HepG2 (cell line): Measurements from ENCODE around the gene ZNF32. TPM values are rescaled to one million over a fixed set of nuclear protein-coding genes. Genes with fewer than 3 reads are reported as not detected.

Source experiments
- ATAC-seq: fragments of 200-7000 bp; cut with Tn5 transposase; 3 replicates; pipeline ENCODE4 v1.9.1; 2020; ENCODE audit warnings: mild to moderate bottlenecking, moderate library complexity
- BruUV-seq: library from RNA; stranded (reverse); fragments of 400-500 nt; replicated peaks from 2 replicates; lab custom pipeline; 2021; lab: Mats Ljungman, UMichigan
- CTCF ChIA-PET: fragments of 300-600 bp; formaldehyde crosslinking; extraction: SDS; loops from one replicate; lab custom pipeline; 2021; ENCODE audit warnings: low total read pairs, inconsistent platforms, low intra/inter-chr PET ratio; lab: Yijun Ruan, JAX
- POLR2A ChIA-PET: fragments of 350-600 bp; sonication (Branson Sonifier 250); formaldehyde crosslinking; loops from one replicate; lab custom pipeline; 2020; ENCODE audit warnings: antibody characterized with exemption, inconsistent platforms; lab: Yijun Ruan, JAX
- DNase-seq: peaks from one replicate; pipeline ENCODE4 v3.0.0-alpha.2; 2015; ENCODE audit warnings: low spot score
- FAIRE-seq: peaks from 3 replicates; lab custom pipeline; 2011; peaks lifted over from hg19 to GRCh38; lab: Jason Lieb, UNC
- H2AFZ ChIP-seq: one replicate; pipeline ENCODE4 v1.6.1; 2011; ENCODE audit warnings: low read length, inconsistent platforms
- H3K27ac ChIP-seq: fragments of 300-600 bp; 3 replicates; pipeline ENCODE4 v1.8.0; 2011; ENCODE audit warnings: mixed run types, mild to moderate bottlenecking, mixed read lengths, low read length, inconsistent platforms; ENCODE audit not compliant: insufficient read depth; ENCODE audit errors: extremely low read length
- H3K27me3 ChIP-seq, 2 experiments: fragments of 200-600 bp in 1 of 2; 2 replicates in 1 of 2; 3 replicates in 1 of 2; pipeline versions ENCODE4 v1.6.0 to v1.8.0; 2011; ENCODE audit warnings: low read length in 2 of 2, mild to moderate bottlenecking in 2 of 2, moderate library complexity in 2 of 2, inconsistent platforms in 1 of 2; ENCODE audit not compliant: insufficient read depth in 2 of 2, control insufficient read depth in 1 of 2
- H3K36me3 ChIP-seq, 2 experiments: fragments of 200-600 bp in 1 of 2; replicated peaks in 1 of 2; 2 replicates in 1 of 2; 3 replicates in 1 of 2; pipeline versions ENCODE4 v1.5.1 to v1.8.0; 2011; ENCODE audit warnings: low read length in 2 of 2, inconsistent platforms in 1 of 2; ENCODE audit not compliant: insufficient read depth in 2 of 2, control insufficient read depth in 1 of 2
- H3K4me1 ChIP-seq: 2 replicates; pipeline ENCODE4 v1.5.1; 2012; ENCODE audit warnings: low read length, inconsistent platforms; ENCODE audit not compliant: insufficient read depth
- H3K4me2 ChIP-seq: 2 replicates; pipeline ENCODE4 v1.6.0; 2011; ENCODE audit warnings: low read depth, low read length, inconsistent platforms
- H3K4me3 ChIP-seq, 3 experiments: fragments of 200-600 bp in 1 of 3; sonication (generic), shearing (Covaris generic) in 1 of 3; replicated peaks in 1 of 3; 2 replicates each; pipeline ENCODE4 v1.5.1; 2011 to 2016; ENCODE audit warnings: low read length in 3 of 3, inconsistent platforms in 2 of 3, low read depth in 2 of 3, mild to moderate bottlenecking in 2 of 3, control low read depth in 1 of 3, mixed read lengths in 1 of 3; ENCODE audit not compliant: insufficient read depth in 1 of 3
- H3K79me2 ChIP-seq: one replicate; pipeline ENCODE4 v1.6.1; 2011; ENCODE audit warnings: low read length, inconsistent platforms; ENCODE audit not compliant: insufficient read depth
- H3K9ac ChIP-seq: 2 replicates; pipeline ENCODE4 v1.6.0; 2011; ENCODE audit warnings: mild to moderate bottlenecking, low read depth, low read length, inconsistent platforms; ENCODE audit not compliant: insufficient read depth
- H3K9me3 ChIP-seq: 2 replicates; pipeline ENCODE4 v1.5.1; 2012; ENCODE audit warnings: mild to moderate bottlenecking, low read length
- H4K20me1 ChIP-seq: 2 replicates; pipeline ENCODE4 v1.6.0; 2011; ENCODE audit warnings: inconsistent platforms, mild to moderate bottlenecking, low read length, moderate library complexity; ENCODE audit not compliant: insufficient read depth
- ARID3A ChIP-seq: IDR thresholded peaks from 2 replicates; pipeline ENCODE4 v1.6.1; 2012; ENCODE audit warnings: low read depth, low read length, improper control_type of control experiment
- IRF1 ChIP-seq: sonication (generic); formaldehyde crosslinking; IDR thresholded peaks from 2 replicates; pipeline ENCODE4 v1.4.0; 2020; ENCODE audit warnings: low read depth, mild to moderate bottlenecking, missing genetic modification reagents
- IRF2 ChIP-seq: IDR thresholded peaks from 2 replicates; pipeline ENCODE4 v1.6.1; 2018; ENCODE audit warnings: missing genetic modification reagents, missing compliant biosample characterization
- NFE2L2 ChIP-seq: fragments of 150-350 bp; IDR thresholded peaks from 2 replicates; pipeline ENCODE4 v1.6.1; 2014; ENCODE audit warnings: low read length
- ZNF136 ChIP-seq: sonication (generic); formaldehyde crosslinking; IDR thresholded peaks from 2 replicates; pipeline ENCODE4 v1.8.1; 2022; ENCODE audit warnings: low read depth, mild to moderate bottlenecking, moderate library complexity, missing genetic modification reagents
- ZNF282 ChIP-seq: fragments of 450-650 bp; IDR thresholded peaks from 2 replicates; pipeline ENCODE4 v1.6.1; 2018; ENCODE audit not compliant: partially characterized antibody
- ZNF317 ChIP-seq: sonication (generic); formaldehyde crosslinking; IDR thresholded peaks from 2 replicates; pipeline ENCODE4 v1.5.0; 2020; ENCODE audit warnings: mild to moderate bottlenecking, missing genetic modification reagents
- WGBS: methylation state at CpG from one replicate; pipeline ENCODE4 v1.1.6; 2017; ENCODE audit warnings: low lambda C conversion rate; 5-methylcytosine and 5-hydroxymethylcytosine counted together
- in situ Hi-C: cut with HindIII; loops from 2 replicates; pipeline ENCODE4 v1.10.0; 2017; ENCODE audit warnings: low pct_unique_long_range_greater_than_20kb; ENCODE audit not compliant: extremely low pct_ligation_motif_present
- intact Hi-C: fragments of 100-400 bp; cut with micrococcal nuclease; formaldehyde crosslinking; loops from one replicate; pipeline ENCODE4 v1.10.0; 2022; ENCODE audit not compliant: unreplicated experiment
- polyA plus RNA-seq, 8 experiments: library from polyadenylated mRNA; depleted of rRNA in 3 of 8; stranded (reverse) in 7 of 8; unstranded in 1 of 8; fragments of >200 nt; fragmentation: Illumina TruSeq in 4 of 8; extraction: Trizol in 4 of 8; gene quantifications; 2 replicates each; pipeline versions ENCODE4 v1.2.1 to v1.2.3, GENCODE V29; 2011 to 2016; ENCODE audit warnings: low read depth in 4 of 8, missing spikeins in 1 of 8, mixed read lengths in 1 of 8; ENCODE audit not compliant: insufficient read depth in 1 of 8
- total RNA-seq, 5 experiments: library from RNA; depleted of rRNA; stranded (reverse); fragments of >200 nt; fragmentation: Illumina TruSeq; extraction: Trizol; gene quantifications; 2 replicates each; pipeline ENCODE4 v1.2.3, GENCODE V29; 2016; ENCODE audit warnings: low read depth in 1 of 5

ZNF32 gene
- total and polyA plus RNA-seq, 2 of the 13 experiments (the other 11 are each of a cell fraction or from before 2014, with no cell fraction given), result 12.5 to 16.9 TPM

GRCh38 chr10:43627942-43628341, 20.7 kb downstream of the ZNF32 start:
- no peak overlapping the region for H3K4me3 ChIP-seq
- H3K27me3 ChIP-seq, result no peaks in the 10 kb centered on the region
- no peaks in the 10 kb centered on the region for H4K20me1 ChIP-seq
- ChIA-PET CTCF (no interaction called here), POLR2A (no interaction called here)
- BruUV-seq, result no TSS peak
- no peak for ATAC-seq
- intact Hi-C loops, result no loop called here
- in situ Hi-C loops, result no loop called here
- no peaks in the 10 kb centered on the region for H3K4me1 ChIP-seq
- no peak for FAIRE-seq
- no peaks in the 10 kb centered on the region for H3K9me3 ChIP-seq
- no peak overlapping the region for H2AFZ ChIP-seq
- 0% methylated on average over 1 of the region's 1 CpG for WGBS
- no peaks in the 10 kb centered on the region for H3K79me2 ChIP-seq
- no peaks in the 10 kb centered on the region for H3K36me3 ChIP-seq
- no peak for DNase-seq
- no peak overlapping the region for H3K27ac ChIP-seq
- no peak overlapping the region for H3K9ac ChIP-seq
- no peak overlapping the region for H3K4me2 ChIP-seq
- TF ChIP-seq NFE2L2, result peak; percentile 72
- no peak for TF ChIP-seq ZNF317 (CRISPR knock-in tag)
- TF ChIP-seq ZNF282, result no peak
- no peak for TF ChIP-seq ARID3A
- TF ChIP-seq, all 625 proteins: peak for 1

GRCh38 chr10:43623351-43623750, 25.3 kb downstream of the ZNF32 start:
- H3K9me3 ChIP-seq, result peaks cover 5% of the 10 kb centered on the region; the same call in 1 of the 2 replicates
- H3K4me3 ChIP-seq, result peak overlapping the region in 2 of 3 experiments; percentile 5 to 29; a peak in 2 of 6 replicates
- no peaks in the 10 kb centered on the region for H4K20me1 ChIP-seq
- H3K9ac ChIP-seq, result no peak overlapping the region
- ATAC-seq, result no peak
- H2AFZ ChIP-seq, result no peak overlapping the region
- H3K4me2 ChIP-seq, result peak overlapping the region; percentile 39; the same call in 1 of the 2 replicates
- DNase-seq, result no peak
- in situ Hi-C loops (no loop called here), intact Hi-C loops (no loop called here)
- ChIA-PET CTCF (no interaction called here), POLR2A (no interaction called here)
- no peaks in the 10 kb centered on the region for H3K36me3 ChIP-seq
- H3K27ac ChIP-seq, result no peak overlapping the region
- TF ChIP-seq IRF2 (peak; percentile 100), IRF1 (CRISPR knock-in tag) (peak; percentile 77; the same call in 1 of the 2 replicates), ZNF136 (CRISPR knock-in tag) (no peak)
- BruUV-seq, result no TSS peak
- H3K27me3 ChIP-seq, result no peaks in the 10 kb centered on the region
- no peaks in the 10 kb centered on the region for H3K79me2 ChIP-seq
- 33% methylated on average over 3 of the region's 3 CpGs for WGBS
- no peak for FAIRE-seq
- no peaks in the 10 kb centered on the region for H3K4me1 ChIP-seq
